CD4-positive, alpha-beta T cell (primary cell): ENCODE data around the gene WNT5B. TPM values are rescaled to one million over a fixed set of nuclear protein-coding genes. Genes with fewer than 3 reads are reported as not detected.

Source experiments
- ATAC-seq: fragments of 200-7000 bp; cut with Tn5 transposase; one replicate; pipeline ENCODE4 v1.10.0; 2022; ENCODE audit warnings: mild to moderate bottlenecking; ENCODE audit not compliant: poor library complexity
- CTCF ChIA-PET: fragments of 350-600 bp; sonication (Branson Sonifier 250); formaldehyde crosslinking; loops from one replicate; lab custom pipeline; 2021; ENCODE audit warnings: antibody characterized with exemption, inconsistent platforms; lab: Charles Lee
- POLR2A ChIA-PET: fragments of 350-600 bp; sonication (Branson Sonifier 250); formaldehyde crosslinking; loops from one replicate; lab custom pipeline; 2021; ENCODE audit warnings: antibody characterized with exemption, inconsistent platforms; lab: Charles Lee
- DNase-seq, 14 experiments: peaks; one replicate each; pipeline ENCODE4 v3.0.0-alpha.2; 2013 to 2020; ENCODE audit warnings: mixed read lengths in 2 of 14
- H3K27ac ChIP-seq, 2 donors: one replicate each; pipeline versions ENCODE4 v1.5.1 to v1.7.0; 2013; ENCODE audit warnings: low read length in 2 of 2, low read depth in 1 of 2, mild to moderate bottlenecking in 1 of 2
- H3K27me3 ChIP-seq, 2 experiments: 1 replicate in 1 of 2; 2 replicates in 1 of 2; pipeline versions ENCODE4 v1.6.1 to v1.7.0; 2013; ENCODE audit warnings: low read length in 2 of 2, control low read depth in 1 of 2, mild to moderate bottlenecking in 1 of 2, moderate library complexity in 1 of 2; ENCODE audit not compliant: insufficient read depth in 2 of 2, control insufficient read depth in 1 of 2
- H3K36me3 ChIP-seq: one replicate; pipeline ENCODE4 v1.6.1; 2013; ENCODE audit warnings: low read length, control low read depth; ENCODE audit not compliant: insufficient read depth
- H3K4me1 ChIP-seq: one replicate; pipeline ENCODE4 v1.6.1; 2013; ENCODE audit warnings: low read length, control low read depth; ENCODE audit not compliant: insufficient read depth
- H3K4me3 ChIP-seq: one replicate; pipeline ENCODE4 v1.5.1; 2013; ENCODE audit warnings: mild to moderate bottlenecking, low read length, moderate library complexity
- H3K9me3 ChIP-seq, 2 experiments: 1 replicate in 1 of 2; 2 replicates in 1 of 2; pipeline versions ENCODE4 v1.6.1 to v1.7.0; 2013; ENCODE audit warnings: low read length in 2 of 2, mild to moderate bottlenecking in 2 of 2, control low read depth in 1 of 2, moderate library complexity in 1 of 2; ENCODE audit not compliant: control insufficient read depth in 1 of 2, insufficient read depth in 1 of 2
- H3K27ac Mint-ChIP-seq: one replicate; pipeline ENCODE4 v1.8.0; 2020; ENCODE audit warnings: mixed read lengths
- H3K27me3 Mint-ChIP-seq: one replicate; pipeline ENCODE4 v1.8.0; 2021; ENCODE audit warnings: mixed read lengths
- H3K36me3 Mint-ChIP-seq: one replicate; pipeline ENCODE4 v1.8.0; 2021; ENCODE audit warnings: low read depth, mixed read lengths
- H3K4me1 Mint-ChIP-seq: one replicate; pipeline ENCODE4 v1.8.0; 2021; ENCODE audit warnings: low read depth, mixed read lengths
- H3K4me3 Mint-ChIP-seq: one replicate; pipeline ENCODE4 v1.8.0; 2020; ENCODE audit warnings: mild to moderate bottlenecking, mixed read lengths
- H3K9me3 Mint-ChIP-seq: one replicate; pipeline ENCODE4 v1.8.0; 2020; ENCODE audit warnings: mixed read lengths
- intact Hi-C, 2 experiments: fragments of 100-400 bp; cut with DNase I in 1 of 2; cut with micrococcal nuclease in 1 of 2; formaldehyde crosslinking; loops; one replicate each; pipeline versions ENCODE4 v1.15.1 to v1.9.0; 2023 to 2025; cut with DNase I, micrococcal nuclease
- total RNA-seq, 174 experiments: library from RNA in 2 of 174; stranded (reverse) in 2 of 174; gene quantifications; one replicate each; pipeline ENCODE4 v1.2.3 and lab custom pipeline; 2021 to 2026
- TF ChIP-seq, protein P1 (sequence below): fragments of 200-600 bp; IDR thresholded peaks from one replicate; pipeline ENCODE4 v1.8.0; 2022; ENCODE audit warnings: antibody characterized with exemption, mild to moderate bottlenecking

WNT5B gene
- total RNA-seq, 2 experiments from 2014 or later, result not detected

DNA sequence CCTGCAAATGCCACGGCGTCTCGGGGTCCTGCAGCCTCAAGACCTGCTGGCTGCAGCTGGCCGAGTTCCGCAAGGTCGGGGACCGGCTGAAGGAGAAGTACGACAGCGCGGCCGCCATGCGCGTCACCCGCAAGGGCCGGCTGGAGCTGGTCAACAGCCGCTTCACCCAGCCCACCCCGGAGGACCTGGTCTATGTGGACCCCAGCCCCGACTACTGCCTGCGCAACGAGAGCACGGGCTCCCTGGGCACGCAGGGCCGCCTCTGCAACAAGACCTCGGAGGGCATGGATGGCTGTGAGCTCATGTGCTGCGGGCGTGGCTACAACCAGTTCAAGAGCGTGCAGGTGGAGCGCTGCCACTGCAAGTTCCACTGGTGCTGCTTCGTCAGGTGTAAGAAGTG lies 16.8 kb downstream of the WNT5B start:
- CTCF ChIA-PET, result no interaction called here
- POLR2A ChIA-PET, result no interaction called here
- Mint-ChIP-seq H3K36me3 (no peaks in the 10 kb centered on the region), H3K27ac (no peak overlapping the region), H3K4me1 (no peaks in the 10 kb centered on the region), H3K27me3 (no peaks in the 10 kb centered on the region), H3K4me3 (no peak overlapping the region), H3K9me3 (no peaks in the 10 kb centered on the region)
- Histone ChIP-seq H3K4me3 (no peak overlapping the region), H3K36me3 (no peaks in the 10 kb centered on the region), H3K27ac (no peak overlapping the region), H3K4me1 (peaks cover 3% of the 10 kb centered on the region), H3K9me3 (no peaks in the 10 kb centered on the region), H3K27me3 (no peaks in the 10 kb centered on the region)
- TF ChIP-seq, protein P1, sequence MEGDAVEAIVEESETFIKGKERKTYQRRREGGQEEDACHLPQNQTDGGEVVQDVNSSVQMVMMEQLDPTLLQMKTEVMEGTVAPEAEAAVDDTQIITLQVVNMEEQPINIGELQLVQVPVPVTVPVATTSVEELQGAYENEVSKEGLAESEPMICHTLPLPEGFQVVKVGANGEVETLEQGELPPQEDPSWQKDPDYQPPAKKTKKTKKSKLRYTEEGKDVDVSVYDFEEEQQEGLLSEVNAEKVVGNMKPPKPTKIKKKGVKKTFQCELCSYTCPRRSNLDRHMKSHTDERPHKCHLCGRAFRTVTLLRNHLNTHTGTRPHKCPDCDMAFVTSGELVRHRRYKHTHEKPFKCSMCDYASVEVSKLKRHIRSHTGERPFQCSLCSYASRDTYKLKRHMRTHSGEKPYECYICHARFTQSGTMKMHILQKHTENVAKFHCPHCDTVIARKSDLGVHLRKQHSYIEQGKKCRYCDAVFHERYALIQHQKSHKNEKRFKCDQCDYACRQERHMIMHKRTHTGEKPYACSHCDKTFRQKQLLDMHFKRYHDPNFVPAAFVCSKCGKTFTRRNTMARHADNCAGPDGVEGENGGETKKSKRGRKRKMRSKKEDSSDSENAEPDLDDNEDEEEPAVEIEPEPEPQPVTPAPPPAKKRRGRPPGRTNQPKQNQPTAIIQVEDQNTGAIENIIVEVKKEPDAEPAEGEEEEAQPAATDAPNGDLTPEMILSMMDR, result no peak
- ATAC-seq (no peak), DNase-seq (no peak)
- intact Hi-C loops, result no loop called here

DNA sequence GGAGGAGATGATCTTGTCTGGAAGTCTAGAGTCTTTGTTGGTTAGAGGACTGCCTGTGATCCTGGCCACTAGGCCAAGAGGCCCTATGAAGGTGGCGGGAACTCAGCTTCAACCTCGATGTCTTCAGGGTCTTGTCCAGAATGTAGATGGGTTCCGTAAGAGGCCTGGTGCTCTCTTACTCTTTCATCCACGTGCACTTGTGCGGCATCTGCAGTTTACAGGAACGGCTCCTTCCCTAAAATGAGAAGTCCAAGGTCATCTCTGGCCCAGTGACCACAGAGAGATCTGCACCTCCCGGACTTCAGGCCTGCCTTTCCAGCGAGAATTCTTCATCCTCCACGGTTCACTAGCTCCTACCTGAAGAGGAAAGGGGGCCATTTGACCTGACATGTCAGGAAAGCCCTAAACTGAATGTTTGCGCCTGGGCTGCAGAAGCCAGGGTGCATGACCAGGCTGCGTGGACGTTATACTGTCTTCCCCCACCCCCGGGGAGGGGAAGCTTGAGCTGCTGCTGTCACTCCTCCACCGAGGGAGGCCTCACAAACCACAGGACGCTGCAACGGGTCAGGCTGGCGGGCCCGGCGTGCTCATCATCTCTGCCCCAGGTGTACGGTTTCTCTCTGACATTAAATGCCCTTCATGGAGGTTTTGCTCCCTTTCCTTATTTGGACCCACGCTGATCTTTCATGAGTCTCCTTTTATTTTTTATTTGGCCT lies 17.7 kb downstream of the WNT5B start:
- no peak for DNase-seq
- POLR2A ChIA-PET, result no interaction called here

DNA sequence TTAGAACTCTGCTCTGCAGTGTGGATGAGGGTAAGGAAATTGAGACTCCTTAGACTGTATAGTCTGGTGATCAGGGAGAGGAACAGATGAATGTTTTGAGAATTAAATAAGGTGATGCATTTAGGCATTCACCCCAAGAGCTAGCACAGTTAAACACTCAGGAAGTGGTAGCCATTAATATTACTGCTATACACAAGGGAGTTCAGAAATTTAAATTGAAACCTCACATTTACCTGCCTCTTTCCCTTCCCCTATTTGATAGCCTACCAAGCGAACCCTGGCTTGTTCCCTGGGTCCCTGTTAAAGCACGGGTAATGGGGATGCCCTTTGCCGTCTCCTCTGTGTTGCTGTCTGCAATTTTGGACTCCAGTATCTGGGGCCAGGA lies 18.2 kb downstream of the WNT5B start:
- Mint-ChIP-seq H3K4me3 (no peak overlapping the region), H3K9me3 (no peaks in the 10 kb centered on the region), H3K4me1 (no peaks in the 10 kb centered on the region), H3K36me3 (no peaks in the 10 kb centered on the region), H3K27me3 (no peaks in the 10 kb centered on the region), H3K27ac (no peak overlapping the region)
- no peaks in the 10 kb centered on the region for H3K36me3 ChIP-seq
- POLR2A ChIA-PET, result no interaction called here
- ATAC-seq, result no peak
- TF ChIP-seq, protein P1, result no peak
- H3K27ac ChIP-seq, result no peak overlapping the region
- no peak overlapping the region for H3K4me3 ChIP-seq
- peaks cover 3% of the 10 kb centered on the region for H3K4me1 ChIP-seq
- CTCF ChIA-PET, result interaction anchor here (0.5 kb wide), 1 partner anchor 1540 kb away, joined by 3 read pairs; no protein-coding TSS in a partner anchor
- no peaks in the 10 kb centered on the region for H3K9me3 ChIP-seq
- DNase-seq, result no peak
- intact Hi-C loops, result no loop called here
- H3K27me3 ChIP-seq, result no peaks in the 10 kb centered on the region

More for the DNA sequence above, 17.7 kb downstream of the WNT5B start:
- Histone ChIP-seq H3K27ac (no peak overlapping the region), H3K4me3 (no peak overlapping the region), H3K27me3 (no peaks in the 10 kb centered on the region), H3K4me1 (peaks cover 3% of the 10 kb centered on the region), H3K9me3 (no peaks in the 10 kb centered on the region), H3K36me3 (no peaks in the 10 kb centered on the region)
- no peak for ATAC-seq
- intact Hi-C loops, result no loop called here
- no peak overlapping the region for H3K4me3 Mint-ChIP-seq
- TF ChIP-seq, protein P1, result no peak
- H3K9me3 Mint-ChIP-seq, result no peaks in the 10 kb centered on the region
- no peaks in the 10 kb centered on the region for H3K27me3 Mint-ChIP-seq
- no peak overlapping the region for H3K27ac Mint-ChIP-seq
- no peaks in the 10 kb centered on the region for H3K36me3 Mint-ChIP-seq
- CTCF ChIA-PET, result interaction anchor here (0.5 kb wide), 1 partner anchor 1539 kb away, joined by 3 read pairs; no protein-coding TSS in a partner anchor
- H3K4me1 Mint-ChIP-seq, result no peaks in the 10 kb centered on the region
